Hepatocyte (in vitro differentiated cells): ENCODE results near the gene SLC4A8. TPM values are rescaled to one million over a fixed set of nuclear protein-coding genes. Genes with fewer than 3 reads are reported as not detected.

ENCODE experiments used
- DNase-seq: peaks from one replicate; pipeline ENCODE4 v3.0.0-alpha.2; 2016; ENCODE audit warnings: low spot score
- H2AFZ ChIP-seq: fragments of 200-600 bp; sonication (generic); 2 replicates; pipeline ENCODE4 v1.6.0; 2016; ENCODE audit warnings: antibody characterized with exemption, mild to moderate bottlenecking
- H3K27ac ChIP-seq: fragments of 200-600 bp; sonication (generic); 2 replicates; pipeline ENCODE4 v1.5.1; 2016; ENCODE audit warnings: mild to moderate bottlenecking
- H3K27me3 ChIP-seq: fragments of 200-600 bp; sonication (generic); 2 replicates; pipeline ENCODE4 v1.6.1; 2016
- H3K36me3 ChIP-seq: fragments of 200-600 bp; sonication (generic); replicated peaks from 2 replicates; pipeline ENCODE4 v1.5.1; 2016; ENCODE audit warnings: low read depth; ENCODE audit not compliant: insufficient read depth
- H3K4me1 ChIP-seq: fragments of 200-600 bp; sonication (generic); 2 replicates; pipeline ENCODE4 v1.5.1; 2016; ENCODE audit warnings: mild to moderate bottlenecking, moderate library complexity; ENCODE audit not compliant: insufficient read depth
- H3K4me2 ChIP-seq: fragments of 200-600 bp; sonication (generic); 2 replicates; pipeline ENCODE4 v1.6.0; 2016
- H3K4me3 ChIP-seq: fragments of 200-600 bp; sonication (generic); 2 replicates; pipeline ENCODE4 v1.5.1; 2016; ENCODE audit warnings: mild to moderate bottlenecking
- H3K79me2 ChIP-seq: fragments of 200-600 bp; sonication (generic); 2 replicates; pipeline ENCODE4 v1.6.0; 2017; ENCODE audit warnings: mild to moderate bottlenecking
- H3K9me2 ChIP-seq: fragments of 200-600 bp; sonication (generic); replicated peaks from 2 replicates; pipeline ENCODE4 v1.6.0; 2017; ENCODE audit warnings: mild to moderate bottlenecking; ENCODE audit not compliant: insufficient read depth
- H3K9me3 ChIP-seq: fragments of 200-600 bp; sonication (generic); 2 replicates; pipeline ENCODE4 v1.5.1; 2016; ENCODE audit warnings: low read depth, mild to moderate bottlenecking
- H4K20me1 ChIP-seq: fragments of 200-600 bp; sonication (generic); 2 replicates; pipeline ENCODE4 v1.6.0; 2016; ENCODE audit warnings: mild to moderate bottlenecking; ENCODE audit not compliant: insufficient read depth, poor library complexity, severe bottlenecking
- CTCF ChIP-seq: fragments of 200-600 bp; sonication (generic); IDR thresholded peaks from 2 replicates; pipeline ENCODE4 v1.5.1; 2016; ENCODE audit warnings: antibody characterized with exemption, mild to moderate bottlenecking; ENCODE audit not compliant: poor library complexity
- EZH2 ChIP-seq: fragments of 200-600 bp; sonication (generic); IDR thresholded peaks from 2 replicates; pipeline ENCODE4 v1.6.1; 2016; ENCODE audit warnings: antibody characterized with exemption, mild to moderate bottlenecking, borderline replicate concordance
- EZH2phosphoT487 ChIP-seq: fragments of 200-600 bp; sonication (generic); IDR thresholded peaks from one replicate; pipeline ENCODE4 v1.6.1; 2018; ENCODE audit warnings: antibody characterized with exemption, mild to moderate bottlenecking, low read depth, moderate library complexity; ENCODE audit not compliant: unreplicated experiment, severe bottlenecking
- WGBS: methylation state at CpG from one replicate; pipeline ENCODE4 v1.1.6; 2016; ENCODE audit warnings: low lambda C conversion rate; ENCODE audit errors: missing lambda C conversion rate; 5-methylcytosine and 5-hydroxymethylcytosine counted together
- polyA plus RNA-seq: library from polyadenylated mRNA; unstranded; fragments of >200 nt; fragmentation: Nextera tagmentation; extraction: Ambion mirVana; gene quantifications from 2 replicates; pipeline ENCODE4 v1.2.1, GENCODE V29; 2016
- total RNA-seq: library from RNA; depleted of rRNA; stranded (reverse); fragments of >200 nt; gene quantifications from 2 replicates; pipeline ENCODE4 v1.2.3, GENCODE V29; 2014

Gene SLC4A8
- total and polyA plus RNA-seq, 2 experiments from 2014 or later, result 14.9 to 18.0 TPM

- Histone ChIP-seq H3K27ac (no peak overlapping the region), H2AFZ (no peak overlapping the region), H3K4me1 (no peaks in the 10 kb centered on the region), H3K4me3 (no peak overlapping the region), H3K36me3 (no peaks in the 10 kb centered on the region), H4K20me1 (no peaks in the 10 kb centered on the region), H3K79me2 (no peaks in the 10 kb centered on the region), H3K27me3 (no peaks in the 10 kb centered on the region), H3K9me2 (no peaks in the 10 kb centered on the region), H3K9me3 (no peaks in the 10 kb centered on the region), H3K4me2 (no peak overlapping the region)
- DNase-seq, result no peak
- 93% methylated on average over 3 of the region's 3 CpGs for WGBS
- no peak for TF ChIP-seq EZH2
- no peak for TF ChIP-seq CTCF
- TF ChIP-seq EZH2phosphoT487, result no peak
Observed at GRCh38 chr12:51480978-51481377, 56.3 kb downstream of the SLC4A8 start.

GRCh38 chr12:51482929-51483697, 58.5 kb downstream of the SLC4A8 start:
- no peaks in the 10 kb centered on the region for H3K9me3 ChIP-seq
- H3K4me1 ChIP-seq, result no peaks in the 10 kb centered on the region
- no peaks in the 10 kb centered on the region for H3K27me3 ChIP-seq
- H4K20me1 ChIP-seq, result no peaks in the 10 kb centered on the region
- H3K9me2 ChIP-seq, result no peaks in the 10 kb centered on the region
- no peaks in the 10 kb centered on the region for H3K36me3 ChIP-seq
- no peak overlapping the region for H3K4me2 ChIP-seq
- no peaks in the 10 kb centered on the region for H3K79me2 ChIP-seq
- no peak overlapping the region for H3K4me3 ChIP-seq
- no peak for DNase-seq
- no peak overlapping the region for H2AFZ ChIP-seq
- WGBS, result 83% methylated on average over 3 of the region's 3 CpGs
- no peak overlapping the region for H3K27ac ChIP-seq
- no peak for TF ChIP-seq CTCF
- TF ChIP-seq EZH2phosphoT487, result no peak
- TF ChIP-seq EZH2, result no peak

GRCh38 chr12:51484119-51484518, 59.5 kb downstream of the SLC4A8 start:
- Histone ChIP-seq H4K20me1 (no peaks in the 10 kb centered on the region), H3K9me3 (no peaks in the 10 kb centered on the region), H3K27me3 (no peaks in the 10 kb centered on the region), H3K4me1 (no peaks in the 10 kb centered on the region), H3K9me2 (no peaks in the 10 kb centered on the region), H3K4me3 (no peak overlapping the region), H3K4me2 (no peak overlapping the region), H2AFZ (no peak overlapping the region), H3K27ac (no peak overlapping the region), H3K79me2 (no peaks in the 10 kb centered on the region), H3K36me3 (no peaks in the 10 kb centered on the region)
- DNase-seq, result no peak
- WGBS, result 99% methylated on average over 3 of the region's 3 CpGs
- TF ChIP-seq EZH2phosphoT487 (no peak), CTCF (no peak), EZH2 (no peak)
